Kidney (tissue), 2 donors: Measurements from ENCODE around the gene PHETA2. TPM values are rescaled to one million over a fixed set of nuclear protein-coding genes. Genes with fewer than 3 reads are reported as not detected.

Source experiments
- polyA plus RNA-seq: library from polyadenylated mRNA; stranded (reverse); fragments of 350-450 nt; fragmentation: Illumina TruSeq; extraction: RNeasy Lipid Tissue Mini Kit (QIAGEN cat#74804); gene quantifications from one replicate; pipeline ENCODE4 v1.2.3, GENCODE V29; 2014; ENCODE audit warnings: low read depth, low replicate concordance; ENCODE audit not compliant: insufficient read depth
- total RNA-seq: library from RNA; stranded (reverse); fragmentation: NEBNext Ultra II Directional; extraction: Animal tissue kit (Norgen Biotek cat#: 25700); gene quantifications from one replicate; pipeline ENCODE4 v1.2.1, GENCODE V29; 2021
- donor health status: DM: yes; HTN: yes; CAD: no.

PHETA2 gene
- total and polyA plus RNA-seq, 2 donors from 2014 or later: 6.3 to 10.4 TPM

Other genes with a start within 250 kb of the PHETA2 start
- gene SREBF2, start 241.1 kb upstream of the PHETA2 start, total RNA-seq: 71.4 TPM
- 49.2 TPM for gene SREBF2, start 241.1 kb upstream of the PHETA2 start, polyA plus RNA-seq
- 0.35 TPM for gene SHISA8, start 159.2 kb upstream of the PHETA2 start, total RNA-seq
- 0.47 TPM for gene SHISA8, start 159.2 kb upstream of the PHETA2 start, polyA plus RNA-seq
- gene TNFRSF13C, start 147.4 kb upstream of the PHETA2 start, total RNA-seq: 2.9 TPM
- not detected for gene TNFRSF13C, start 147.4 kb upstream of the PHETA2 start, polyA plus RNA-seq
- 2.8 TPM for gene CENPM, start 127.1 kb upstream of the PHETA2 start, total RNA-seq
- 2.8 TPM for gene CENPM, start 127.1 kb upstream of the PHETA2 start, polyA plus RNA-seq
- 0.22 TPM for gene SEPTIN3, start 104.8 kb upstream of the PHETA2 start, total RNA-seq
- gene SEPTIN3, start 104.8 kb upstream of the PHETA2 start, polyA plus RNA-seq: 0.49 TPM
- gene WBP2NL, start 75.5 kb upstream of the PHETA2 start, total RNA-seq: 2.5 TPM
- 0.84 TPM for gene WBP2NL, start 75.5 kb upstream of the PHETA2 start, polyA plus RNA-seq
- 29.8 TPM for gene NAGA, start 3.4 kb upstream of the PHETA2 start, total RNA-seq
- gene NAGA, start 3.4 kb upstream of the PHETA2 start, polyA plus RNA-seq: 27.0 TPM
- gene SMDT1, start 5.5 kb downstream of the PHETA2 start, total RNA-seq: 113 TPM
- gene SMDT1, start 5.5 kb downstream of the PHETA2 start, polyA plus RNA-seq: 264 TPM
- 69.0 TPM for gene NDUFA6, start 16.5 kb downstream of the PHETA2 start, total RNA-seq
- gene NDUFA6, start 16.5 kb downstream of the PHETA2 start, polyA plus RNA-seq: 317 TPM
- 3.2 TPM for gene CYP2D6, start 56.6 kb downstream of the PHETA2 start, total RNA-seq
- 0.39 TPM for gene CYP2D6, start 56.6 kb downstream of the PHETA2 start, polyA plus RNA-seq
- 63.6 TPM for gene TCF20, start 196.4 kb downstream of the PHETA2 start, total RNA-seq
- gene TCF20, start 196.4 kb downstream of the PHETA2 start, polyA plus RNA-seq: 6.1 TPM